GM04503 (cell line): ENCODE data around the gene PPP1R12B.
"Not testable (repeated sequence)": the region's sequence is repeated elsewhere in the genome, so short reads cannot be mapped to it uniquely, and the experiment has no call there.

Experiments
- DNase-seq: peaks from one replicate; pipeline ENCODE4 v3.0.0-alpha.2; 2012; ENCODE audit warnings: low read depth

The PPP1R12B gene

GRCh38 chr1:202614363-202615207, 266.1 kb downstream of the PPP1R12B start:
- not testable (repeated sequence) for DNase-seq

- DNase-seq: not testable (repeated sequence)
Measured at GRCh38 chr1:202615208-202615500, 266.7 kb downstream of the PPP1R12B start.

GRCh38 chr1:202615501-202616354, 267.2 kb downstream of the PPP1R12B start:
- DNase-seq: peak; percentile 45

- no peak for DNase-seq
Measured at GRCh38 chr1:202616355-202616915, 267.9 kb downstream of the PPP1R12B start.

- not testable (repeated sequence) for DNase-seq
Measured at GRCh38 chr1:202619012-202619411, 270.5 kb downstream of the PPP1R12B start.

- DNase-seq: no peak
Measured at GRCh38 chr1:202619505-202619904, 271.0 kb downstream of the PPP1R12B start.

GRCh38 chr1:202620036-202620435, 271.5 kb downstream of the PPP1R12B start:
- not testable (repeated sequence) for DNase-seq

GRCh38 chr1:202621446-202621845, 272.9 kb downstream of the PPP1R12B start:
- DNase-seq: no peak

- DNase-seq: no peak
Measured at GRCh38 chr1:202622388-202622787, 273.9 kb downstream of the PPP1R12B start.

GRCh38 chr1:202623075-202623474, 274.6 kb downstream of the PPP1R12B start:
- DNase-seq: no peak

GRCh38 chr1:202623476-202623875, 275.0 kb downstream of the PPP1R12B start:
- DNase-seq: not testable (repeated sequence)

GRCh38 chr1:202624088-202624780, 275.7 kb downstream of the PPP1R12B start:
- DNase-seq: no peak

- DNase-seq: no peak
Measured at GRCh38 chr1:202624781-202625108, 276.2 kb downstream of the PPP1R12B start.

- DNase-seq: no peak
Measured at GRCh38 chr1:202625416-202626360, 277.2 kb downstream of the PPP1R12B start.

GRCh38 chr1:202627036-202627435, 278.5 kb downstream of the PPP1R12B start:
- DNase-seq: not testable (repeated sequence)

GRCh38 chr1:202627841-202628565, 279.5 kb downstream of the PPP1R12B start:
- DNase-seq: no peak

GRCh38 chr1:202628646-202629215, 280.2 kb downstream of the PPP1R12B start:
- no peak for DNase-seq

GRCh38 chr1:202629257-202629811, 280.8 kb downstream of the PPP1R12B start:
- DNase-seq: not testable (repeated sequence)

- not testable (repeated sequence) for DNase-seq
Measured at GRCh38 chr1:202630096-202630495, 281.6 kb downstream of the PPP1R12B start.

- no peak for DNase-seq
Measured at GRCh38 chr1:202630541-202630940, 282.0 kb downstream of the PPP1R12B start.
